Nephron progenitor cell (in vitro differentiated cells): ENCODE data around the gene PXN.
"Not testable (repeated sequence)": the region's sequence is repeated elsewhere in the genome, so short reads cannot be mapped to it uniquely, and the experiment has no call there.

ENCODE experiments used
- DNase-seq: peaks from one replicate; pipeline ENCODE4 v3.0.0; 2021
- H3K27ac Mint-ChIP-seq: 2 replicates; pipeline ENCODE4 v1.8.0; 2021; ENCODE audit warnings: mild to moderate bottlenecking, moderate library complexity, mixed read lengths
- H3K27me3 Mint-ChIP-seq: 2 replicates; pipeline ENCODE4 v1.8.0; 2021; ENCODE audit warnings: mild to moderate bottlenecking, low read depth, mixed read lengths; ENCODE audit not compliant: poor library complexity
- H3K36me3 Mint-ChIP-seq: 2 replicates; pipeline ENCODE4 v1.8.0; 2021; ENCODE audit warnings: low read depth, mixed read lengths
- H3K4me1 Mint-ChIP-seq: 2 replicates; pipeline ENCODE4 v1.8.0; 2021; ENCODE audit warnings: mixed read lengths
- H3K4me3 Mint-ChIP-seq: 2 replicates; pipeline ENCODE4 v1.8.0; 2021; ENCODE audit warnings: mild to moderate bottlenecking, moderate library complexity, mixed read lengths
- H3K9me3 Mint-ChIP-seq: 2 replicates; pipeline ENCODE4 v1.8.0; 2021; ENCODE audit warnings: mild to moderate bottlenecking, moderate library complexity, mixed read lengths
- TF ChIP-seq, protein P1 (sequence below): fragments of 200-600 bp; sonication (generic); IDR thresholded peaks from 2 replicates; pipeline ENCODE4 v1.5.0; 2021; ENCODE audit warnings: antibody characterized with exemption

PXN gene

DNA sequence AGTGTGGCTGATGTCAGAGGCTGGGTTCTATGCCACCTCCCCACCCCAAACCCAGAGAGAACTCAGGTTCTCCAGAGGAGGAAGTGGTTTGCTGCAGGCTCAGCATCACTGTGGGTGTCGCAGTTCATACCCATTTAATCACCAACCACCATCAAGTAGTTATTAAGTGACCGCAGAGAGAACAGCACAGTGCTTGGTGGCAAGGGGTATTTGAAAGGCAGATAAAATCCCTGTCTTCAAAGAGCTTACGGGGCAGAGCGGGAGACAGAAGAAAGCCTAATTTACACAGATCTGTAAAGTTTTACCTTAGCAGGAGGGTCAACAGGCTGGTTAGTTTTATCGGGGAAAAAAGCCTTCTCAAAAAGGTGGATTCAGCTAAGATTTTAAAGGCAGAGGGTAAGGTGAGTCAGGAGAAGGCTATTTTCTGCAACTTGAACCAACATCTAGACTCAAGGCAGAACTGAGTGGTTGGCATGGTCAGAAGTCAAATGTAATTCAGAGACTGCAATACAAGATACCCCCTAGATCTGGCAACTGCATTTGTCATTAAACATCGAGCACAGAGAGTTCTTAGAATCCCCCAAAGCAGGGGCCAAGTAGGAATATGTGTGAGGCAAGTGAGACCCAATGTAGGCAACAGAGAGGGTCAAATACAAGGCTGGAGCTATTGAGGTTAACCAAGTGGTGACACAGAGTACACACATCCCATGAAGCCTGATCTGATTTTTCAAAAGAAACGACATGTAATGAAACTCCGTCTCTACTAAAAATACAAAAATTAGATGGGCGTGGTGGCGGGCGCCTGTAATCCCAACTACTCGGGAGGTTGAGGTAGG, 13.2 kb downstream of the PXN start:
- TF ChIP-seq, protein P1, sequence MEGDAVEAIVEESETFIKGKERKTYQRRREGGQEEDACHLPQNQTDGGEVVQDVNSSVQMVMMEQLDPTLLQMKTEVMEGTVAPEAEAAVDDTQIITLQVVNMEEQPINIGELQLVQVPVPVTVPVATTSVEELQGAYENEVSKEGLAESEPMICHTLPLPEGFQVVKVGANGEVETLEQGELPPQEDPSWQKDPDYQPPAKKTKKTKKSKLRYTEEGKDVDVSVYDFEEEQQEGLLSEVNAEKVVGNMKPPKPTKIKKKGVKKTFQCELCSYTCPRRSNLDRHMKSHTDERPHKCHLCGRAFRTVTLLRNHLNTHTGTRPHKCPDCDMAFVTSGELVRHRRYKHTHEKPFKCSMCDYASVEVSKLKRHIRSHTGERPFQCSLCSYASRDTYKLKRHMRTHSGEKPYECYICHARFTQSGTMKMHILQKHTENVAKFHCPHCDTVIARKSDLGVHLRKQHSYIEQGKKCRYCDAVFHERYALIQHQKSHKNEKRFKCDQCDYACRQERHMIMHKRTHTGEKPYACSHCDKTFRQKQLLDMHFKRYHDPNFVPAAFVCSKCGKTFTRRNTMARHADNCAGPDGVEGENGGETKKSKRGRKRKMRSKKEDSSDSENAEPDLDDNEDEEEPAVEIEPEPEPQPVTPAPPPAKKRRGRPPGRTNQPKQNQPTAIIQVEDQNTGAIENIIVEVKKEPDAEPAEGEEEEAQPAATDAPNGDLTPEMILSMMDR = no peak
- Mint-ChIP-seq H3K9me3 (no peaks in the 10 kb centered on the region), H3K27ac (peak overlapping the region; percentile 91), H3K36me3 (peaks cover 13% of the 10 kb centered on the region), H3K27me3 (peaks cover 6% of the 10 kb centered on the region), H3K4me1 (peaks cover 51% of the 10 kb centered on the region), H3K4me3 (no peak overlapping the region)
- no peak for DNase-seq

DNA sequence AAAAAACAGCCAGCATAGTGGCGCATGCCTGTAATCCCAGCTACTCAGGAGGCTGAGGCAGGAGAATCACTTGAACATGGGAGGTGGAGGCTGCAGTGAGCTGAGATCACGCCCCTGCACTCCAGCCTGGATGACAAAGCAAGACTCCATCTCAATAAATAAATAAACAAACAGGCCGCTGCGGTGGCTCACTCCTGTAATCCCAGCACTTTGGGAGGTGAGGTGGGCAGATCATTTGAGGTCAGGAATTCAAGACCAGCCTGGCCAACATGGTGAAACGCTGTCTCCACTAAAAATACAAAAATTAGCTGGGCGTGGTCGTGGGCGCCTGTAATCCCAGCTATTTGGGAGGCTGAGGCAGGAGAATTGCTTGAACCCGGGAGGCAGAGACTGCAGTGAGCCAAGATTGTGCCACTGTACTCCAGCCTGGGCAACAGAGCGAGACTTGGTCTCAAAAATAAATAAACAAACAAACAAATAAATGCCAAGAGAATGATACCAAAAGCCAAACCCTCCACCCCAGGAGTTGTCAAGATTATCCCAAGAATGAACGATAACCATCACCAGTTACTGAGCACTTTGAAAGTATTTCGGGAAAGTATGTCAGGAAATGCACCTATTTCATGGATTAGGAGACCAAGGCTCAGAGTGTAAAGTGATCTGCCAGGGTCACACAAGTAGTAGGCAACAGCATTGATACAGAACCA, 14.0 kb downstream of the PXN start:
- H3K4me3 Mint-ChIP-seq, H3K27ac Mint-ChIP-seq, H3K27me3 Mint-ChIP-seq, DNase-seq, H3K9me3 Mint-ChIP-seq: not testable (repeated sequence)
- peaks cover 13% of the 10 kb centered on the region for H3K36me3 Mint-ChIP-seq
- H3K4me1 Mint-ChIP-seq = peaks cover 46% of the 10 kb centered on the region

DNA sequence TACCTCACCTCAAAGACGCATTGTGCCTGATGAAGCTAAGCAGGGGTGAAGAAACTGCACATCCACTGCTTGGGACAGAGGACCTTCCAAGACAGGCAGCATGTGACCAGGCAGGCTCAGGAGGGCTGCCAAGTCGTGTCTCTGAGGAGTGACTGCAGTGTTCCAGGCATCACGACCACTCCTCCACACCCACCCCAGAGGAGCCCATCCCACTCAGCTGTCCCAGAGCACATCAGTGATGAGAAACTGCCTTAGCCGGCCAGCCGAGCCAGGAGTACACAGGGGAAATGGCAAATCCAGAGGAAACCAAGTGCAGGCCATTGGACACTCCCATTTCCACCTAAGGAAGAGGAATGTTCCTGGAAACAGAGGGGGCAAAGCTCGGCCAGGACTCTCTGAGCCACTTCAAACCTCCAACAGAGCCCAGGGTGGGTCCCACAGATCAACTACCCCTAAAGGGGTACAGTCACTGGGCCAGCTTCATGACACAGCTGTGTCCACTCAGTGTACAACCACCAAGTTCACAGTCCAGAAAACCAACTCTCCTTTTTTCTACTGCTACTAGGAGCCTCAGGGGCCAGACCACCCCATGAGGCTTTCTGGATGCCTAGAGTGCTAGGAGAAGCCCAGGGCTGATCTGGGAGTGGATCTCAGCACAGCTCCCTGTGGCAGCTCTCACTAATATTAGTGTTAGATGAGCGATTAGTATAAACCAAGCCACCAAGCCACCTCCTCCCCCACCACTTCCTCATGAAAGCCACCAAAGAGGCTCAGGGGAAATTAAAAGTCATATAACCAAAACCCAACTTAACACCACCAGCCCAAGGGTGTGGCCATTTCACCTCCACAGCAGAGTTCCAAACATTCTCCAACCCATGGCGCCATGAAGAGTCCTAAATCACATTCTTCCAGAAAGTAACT, 15.4 kb downstream of the PXN start:
- Mint-ChIP-seq H3K4me3 (no peak overlapping the region), H3K27me3 (peaks cover 3% of the 10 kb centered on the region), H3K9me3 (no peaks in the 10 kb centered on the region), H3K27ac (peak overlapping the region; percentile 72), H3K36me3 (peaks cover 13% of the 10 kb centered on the region), H3K4me1 (peaks cover 41% of the 10 kb centered on the region)
- no peak for DNase-seq
- TF ChIP-seq, protein P1 = no peak

GRCh38 chr12:120249266-120249874, 16.2 kb downstream of the PXN start:
- H3K4me3 Mint-ChIP-seq = no peak overlapping the region
- TF ChIP-seq, protein P1 = no peak
- H3K27ac Mint-ChIP-seq = peak overlapping the region; percentile 69
- peaks cover 3% of the 10 kb centered on the region for H3K27me3 Mint-ChIP-seq
- H3K4me1 Mint-ChIP-seq = peaks cover 42% of the 10 kb centered on the region
- DNase-seq = no peak
- peaks cover 10% of the 10 kb centered on the region for H3K36me3 Mint-ChIP-seq
- no peaks in the 10 kb centered on the region for H3K9me3 Mint-ChIP-seq

DNA sequence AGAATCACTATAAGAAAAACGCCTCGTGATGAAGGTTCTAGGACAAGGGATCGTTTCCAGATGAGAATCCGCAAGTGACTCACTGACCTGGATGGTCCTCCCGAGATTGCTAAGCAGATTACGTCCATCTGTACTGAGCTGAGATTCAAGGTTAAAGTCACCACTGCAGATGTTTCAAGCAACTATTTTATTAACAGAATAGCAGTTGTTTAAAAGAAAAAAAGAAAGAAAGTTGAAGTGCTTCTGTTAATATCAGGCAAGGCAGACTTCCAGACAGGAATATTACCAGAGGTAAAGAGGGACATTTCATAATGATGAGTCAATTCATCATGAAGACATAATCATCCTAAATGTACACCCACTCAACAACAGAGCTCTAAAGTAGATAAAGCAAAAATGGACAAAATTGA, 17.9 kb downstream of the PXN start:
- peaks cover 56% of the 10 kb centered on the region for H3K4me1 Mint-ChIP-seq
- no peak overlapping the region for H3K27ac Mint-ChIP-seq
- peaks cover 5% of the 10 kb centered on the region for H3K36me3 Mint-ChIP-seq
- no peak overlapping the region for H3K4me3 Mint-ChIP-seq
- TF ChIP-seq, protein P1 = no peak
- no peak for DNase-seq
- H3K9me3 Mint-ChIP-seq = no peaks in the 10 kb centered on the region
- peaks cover 3% of the 10 kb centered on the region for H3K27me3 Mint-ChIP-seq
